SK-N-SH treated with all-trans-retinoic acid at 6 μM for 48 hours (cell line): ENCODE results near the gene FBXL17.

Source experiments
- ATAC-seq: fragments of 200-7000 bp; cut with Tn5 transposase; 3 replicates; pipeline ENCODE4 v1.9.1; 2020; ENCODE audit warnings: mild to moderate bottlenecking, moderate library complexity
- ARNTL ChIP-seq: fragments of 450-650 bp; formaldehyde crosslinking; IDR thresholded peaks from 2 replicates; pipeline ENCODE4 v1.5.0; 2020; ENCODE audit warnings: low read depth, mild to moderate bottlenecking, moderate library complexity, borderline replicate concordance
- BACH2 ChIP-seq: fragments of 250-450 bp; sonication (Bioruptor Pico); IDR thresholded peaks from 2 replicates; pipeline ENCODE4 v1.9.0; 2021; ENCODE audit warnings: mild to moderate bottlenecking, borderline replicate concordance
- CSDC2 ChIP-seq: fragments of 250-450 bp; sonication (Bioruptor Pico); IDR thresholded peaks from 2 replicates; pipeline ENCODE4 v1.5.0; 2020; ENCODE audit warnings: mild to moderate bottlenecking, moderate library complexity
- ESRRG ChIP-seq: fragments of 250-450 bp; sonication (Bioruptor Pico); IDR thresholded peaks from 2 replicates; pipeline ENCODE4 v1.6.1; 2021; ENCODE audit warnings: mild to moderate bottlenecking
- GLIS3 ChIP-seq: fragments of 250-450 bp; sonication (Bioruptor Pico); IDR thresholded peaks from 2 replicates; pipeline ENCODE4 v1.5.0; 2020; ENCODE audit warnings: mild to moderate bottlenecking, moderate library complexity
- ISL1 ChIP-seq: fragments of 250-450 bp; sonication (Bioruptor Pico); IDR thresholded peaks from 2 replicates; pipeline ENCODE4 v2.1.2; 2022; ENCODE audit warnings: mild to moderate bottlenecking, moderate library complexity
- OSR1 ChIP-seq: fragments of 250-450 bp; sonication (Bioruptor Pico); IDR thresholded peaks from 2 replicates; pipeline ENCODE4 v1.8.0; 2022; ENCODE audit warnings: moderate library complexity, mild to moderate bottlenecking, inconsistent platforms
- PPARA ChIP-seq: fragments of 250-450 bp; sonication (Bioruptor Pico); IDR thresholded peaks from 2 replicates; pipeline ENCODE4 v1.5.0; 2020; ENCODE audit warnings: mild to moderate bottlenecking, borderline replicate concordance
- RARB ChIP-seq: fragments of 250-450 bp; sonication (Bioruptor Pico); IDR thresholded peaks from 2 replicates; pipeline ENCODE4 v1.8.0; 2021; ENCODE audit warnings: mild to moderate bottlenecking, moderate library complexity
- TCF4 ChIP-seq: fragments of 250-450 bp; sonication (Bioruptor Pico); IDR thresholded peaks from 2 replicates; pipeline ENCODE4 v1.8.0; 2021; ENCODE audit warnings: mild to moderate bottlenecking, moderate library complexity, borderline replicate concordance
- TOX ChIP-seq: fragments of 250-450 bp; sonication (Bioruptor Pico); IDR thresholded peaks from 2 replicates; pipeline ENCODE4 v1.8.0; 2021; ENCODE audit warnings: mild to moderate bottlenecking, moderate library complexity, borderline replicate concordance
- ZC3H10 ChIP-seq: fragments of 250-450 bp; sonication (Bioruptor Pico); IDR thresholded peaks from 2 replicates; pipeline ENCODE4 v1.5.1; 2021; ENCODE audit warnings: mild to moderate bottlenecking, moderate library complexity
- ZFP30 ChIP-seq: fragments of 450-650 bp; formaldehyde crosslinking; IDR thresholded peaks from 2 replicates; pipeline ENCODE4 v1.5.0; 2022; ENCODE audit warnings: mild to moderate bottlenecking, moderate library complexity
- ZNF565 ChIP-seq: fragments of 450-650 bp; formaldehyde crosslinking; conservative IDR thresholded peaks from 2 replicates; pipeline ENCODE4 v1.5.0; 2020; ENCODE audit warnings: low read depth, mild to moderate bottlenecking, moderate library complexity
- ZNF70 ChIP-seq: fragments of 450-650 bp; formaldehyde crosslinking; IDR thresholded peaks from 2 replicates; pipeline ENCODE4 v1.5.0; 2020; ENCODE audit warnings: mild to moderate bottlenecking, moderate library complexity
- ZNF8 ChIP-seq: fragments of 450-650 bp; formaldehyde crosslinking; IDR thresholded peaks from 2 replicates; pipeline ENCODE4 v1.5.0; 2020; ENCODE audit warnings: mild to moderate bottlenecking, moderate library complexity
- TF ChIP-seq, protein P1 (sequence below): fragments of 250-450 bp; sonication (Bioruptor Pico); IDR thresholded peaks from 2 replicates; pipeline ENCODE4 v1.8.0; 2020; ENCODE audit warnings: mild to moderate bottlenecking, moderate library complexity, borderline replicate concordance
- TF ChIP-seq, protein P2 (sequence below): fragments of 250-450 bp; sonication (Bioruptor Pico); IDR thresholded peaks from 2 replicates; pipeline ENCODE4 v1.8.0; 2021; ENCODE audit warnings: low read depth, mild to moderate bottlenecking, moderate library complexity, borderline replicate concordance
- TF ChIP-seq, protein P3 (sequence below): fragments of 250-450 bp; sonication (Bioruptor Pico); IDR thresholded peaks from 2 replicates; pipeline ENCODE4 v1.5.1; 2020; ENCODE audit warnings: low read depth, mild to moderate bottlenecking, moderate library complexity
- TF ChIP-seq, protein P4 (sequence below): fragments of 250-450 bp; sonication (Bioruptor Pico); IDR thresholded peaks from 2 replicates; pipeline ENCODE4 v1.5.0; 2020; ENCODE audit warnings: mild to moderate bottlenecking, moderate library complexity

FBXL17 gene

DNA sequence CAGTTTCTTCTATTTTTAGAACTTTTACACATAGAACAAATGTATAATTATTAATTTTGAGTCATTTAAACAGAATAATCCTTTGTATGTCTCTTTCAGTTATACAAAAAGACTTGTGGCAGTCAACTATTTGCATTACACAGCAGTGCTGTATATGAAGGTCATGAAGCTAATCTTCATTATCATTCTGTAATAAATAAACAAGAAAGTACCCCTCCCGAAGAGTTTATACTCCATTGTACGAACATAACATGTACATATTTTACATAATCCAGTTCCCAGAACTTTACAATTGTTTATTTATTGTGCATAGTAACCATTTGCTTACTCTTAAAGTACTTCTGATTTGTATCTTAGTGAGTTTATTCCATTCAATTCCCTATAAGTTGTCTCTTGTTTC, 267.9 kb downstream of the FBXL17 start:
- ATAC-seq, result no peak
- TF ChIP-seq ZNF8 (CRISPR knock-in tag) (no peak), BACH2 (no peak), GLIS3 (CRISPR knock-in tag) (no peak), TOX (CRISPR knock-in tag) (no peak), RARB (CRISPR knock-in tag) (no peak), ESRRG (CRISPR knock-in tag) (no peak), ZNF565 (CRISPR knock-in tag) (no peak), ARNTL (CRISPR knock-in tag) (no peak), ISL1 (CRISPR knock-in tag) (no peak), ZNF70 (CRISPR knock-in tag) (no peak), CSDC2 (CRISPR knock-in tag) (no peak), PPARA (no peak), TCF4 (CRISPR knock-in tag) (no peak), ZFP30 (CRISPR knock-in tag) (no peak), ZC3H10 (CRISPR knock-in tag) (no peak), OSR1 (CRISPR knock-in tag) (no peak)
- TF ChIP-seq, protein P1, sequence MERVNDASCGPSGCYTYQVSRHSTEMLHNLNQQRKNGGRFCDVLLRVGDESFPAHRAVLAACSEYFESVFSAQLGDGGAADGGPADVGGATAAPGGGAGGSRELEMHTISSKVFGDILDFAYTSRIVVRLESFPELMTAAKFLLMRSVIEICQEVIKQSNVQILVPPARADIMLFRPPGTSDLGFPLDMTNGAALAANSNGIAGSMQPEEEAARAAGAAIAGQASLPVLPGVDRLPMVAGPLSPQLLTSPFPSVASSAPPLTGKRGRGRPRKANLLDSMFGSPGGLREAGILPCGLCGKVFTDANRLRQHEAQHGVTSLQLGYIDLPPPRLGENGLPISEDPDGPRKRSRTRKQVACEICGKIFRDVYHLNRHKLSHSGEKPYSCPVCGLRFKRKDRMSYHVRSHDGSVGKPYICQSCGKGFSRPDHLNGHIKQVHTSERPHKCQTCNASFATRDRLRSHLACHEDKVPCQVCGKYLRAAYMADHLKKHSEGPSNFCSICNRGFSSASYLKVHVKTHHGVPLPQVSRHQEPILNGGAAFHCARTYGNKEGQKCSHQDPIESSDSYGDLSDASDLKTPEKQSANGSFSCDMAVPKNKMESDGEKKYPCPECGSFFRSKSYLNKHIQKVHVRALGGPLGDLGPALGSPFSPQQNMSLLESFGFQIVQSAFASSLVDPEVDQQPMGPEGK (CRISPR knock-in tag), result no peak
- TF ChIP-seq, protein P2, sequence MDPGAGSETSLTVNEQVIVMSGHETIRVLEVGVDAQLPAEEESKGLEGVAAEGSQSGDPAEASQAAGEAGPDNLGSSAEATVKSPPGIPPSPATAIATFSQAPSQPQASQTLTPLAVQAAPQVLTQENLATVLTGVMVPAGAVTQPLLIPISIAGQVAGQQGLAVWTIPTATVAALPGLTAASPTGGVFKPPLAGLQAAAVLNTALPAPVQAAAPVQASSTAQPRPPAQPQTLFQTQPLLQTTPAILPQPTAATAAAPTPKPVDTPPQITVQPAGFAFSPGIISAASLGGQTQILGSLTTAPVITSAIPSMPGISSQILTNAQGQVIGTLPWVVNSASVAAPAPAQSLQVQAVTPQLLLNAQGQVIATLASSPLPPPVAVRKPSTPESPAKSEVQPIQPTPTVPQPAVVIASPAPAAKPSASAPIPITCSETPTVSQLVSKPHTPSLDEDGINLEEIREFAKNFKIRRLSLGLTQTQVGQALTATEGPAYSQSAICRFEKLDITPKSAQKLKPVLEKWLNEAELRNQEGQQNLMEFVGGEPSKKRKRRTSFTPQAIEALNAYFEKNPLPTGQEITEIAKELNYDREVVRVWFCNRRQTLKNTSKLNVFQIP (CRISPR knock-in tag), result no peak
- TF ChIP-seq, protein P3, sequence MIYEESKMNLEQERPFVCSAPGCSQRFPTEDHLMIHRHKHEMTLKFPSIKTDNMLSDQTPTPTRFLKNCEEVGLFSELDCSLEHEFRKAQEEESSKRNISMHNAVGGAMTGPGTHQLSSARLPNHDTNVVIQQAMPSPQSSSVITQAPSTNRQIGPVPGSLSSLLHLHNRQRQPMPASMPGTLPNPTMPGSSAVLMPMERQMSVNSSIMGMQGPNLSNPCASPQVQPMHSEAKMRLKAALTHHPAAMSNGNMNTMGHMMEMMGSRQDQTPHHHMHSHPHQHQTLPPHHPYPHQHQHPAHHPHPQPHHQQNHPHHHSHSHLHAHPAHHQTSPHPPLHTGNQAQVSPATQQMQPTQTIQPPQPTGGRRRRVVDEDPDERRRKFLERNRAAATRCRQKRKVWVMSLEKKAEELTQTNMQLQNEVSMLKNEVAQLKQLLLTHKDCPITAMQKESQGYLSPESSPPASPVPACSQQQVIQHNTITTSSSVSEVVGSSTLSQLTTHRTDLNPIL (CRISPR knock-in tag), result no peak
- TF ChIP-seq, protein P4, sequence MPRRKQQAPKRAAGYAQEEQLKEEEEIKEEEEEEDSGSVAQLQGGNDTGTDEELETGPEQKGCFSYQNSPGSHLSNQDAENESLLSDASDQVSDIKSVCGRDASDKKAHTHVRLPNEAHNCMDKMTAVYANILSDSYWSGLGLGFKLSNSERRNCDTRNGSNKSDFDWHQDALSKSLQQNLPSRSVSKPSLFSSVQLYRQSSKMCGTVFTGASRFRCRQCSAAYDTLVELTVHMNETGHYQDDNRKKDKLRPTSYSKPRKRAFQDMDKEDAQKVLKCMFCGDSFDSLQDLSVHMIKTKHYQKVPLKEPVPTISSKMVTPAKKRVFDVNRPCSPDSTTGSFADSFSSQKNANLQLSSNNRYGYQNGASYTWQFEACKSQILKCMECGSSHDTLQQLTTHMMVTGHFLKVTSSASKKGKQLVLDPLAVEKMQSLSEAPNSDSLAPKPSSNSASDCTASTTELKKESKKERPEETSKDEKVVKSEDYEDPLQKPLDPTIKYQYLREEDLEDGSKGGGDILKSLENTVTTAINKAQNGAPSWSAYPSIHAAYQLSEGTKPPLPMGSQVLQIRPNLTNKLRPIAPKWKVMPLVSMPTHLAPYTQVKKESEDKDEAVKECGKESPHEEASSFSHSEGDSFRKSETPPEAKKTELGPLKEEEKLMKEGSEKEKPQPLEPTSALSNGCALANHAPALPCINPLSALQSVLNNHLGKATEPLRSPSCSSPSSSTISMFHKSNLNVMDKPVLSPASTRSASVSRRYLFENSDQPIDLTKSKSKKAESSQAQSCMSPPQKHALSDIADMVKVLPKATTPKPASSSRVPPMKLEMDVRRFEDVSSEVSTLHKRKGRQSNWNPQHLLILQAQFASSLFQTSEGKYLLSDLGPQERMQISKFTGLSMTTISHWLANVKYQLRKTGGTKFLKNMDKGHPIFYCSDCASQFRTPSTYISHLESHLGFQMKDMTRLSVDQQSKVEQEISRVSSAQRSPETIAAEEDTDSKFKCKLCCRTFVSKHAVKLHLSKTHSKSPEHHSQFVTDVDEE (CRISPR knock-in tag), result no peak

DNA sequence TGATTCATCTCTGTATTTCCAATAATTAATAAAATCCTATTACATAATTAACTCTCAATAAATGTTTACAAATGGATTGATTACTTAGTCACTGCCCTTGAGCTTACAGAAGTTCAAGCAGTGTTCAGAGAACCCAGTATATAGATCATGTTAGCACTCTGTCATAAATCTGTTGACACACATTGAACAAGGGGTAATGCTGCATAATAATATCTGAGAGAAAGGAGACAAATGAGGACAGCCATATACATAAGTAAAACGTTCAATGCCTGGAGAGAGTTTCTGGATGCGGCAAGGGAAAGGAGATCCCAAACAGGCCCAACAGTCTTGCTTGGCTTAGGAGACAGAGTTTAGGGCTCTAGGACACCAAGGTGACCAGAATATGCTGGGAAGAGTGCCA, 270.2 kb downstream of the FBXL17 start:
- no peak for ATAC-seq
- TF ChIP-seq OSR1 (CRISPR knock-in tag) (no peak), ZNF70 (CRISPR knock-in tag) (no peak)
- TF ChIP-seq, protein P1 (CRISPR knock-in tag), result no peak
- TF ChIP-seq, protein P4 (CRISPR knock-in tag), result no peak
